Glutamatergic neuron (in vitro differentiated cells): Measurements from ENCODE around the gene JUNB. TPM values are rescaled to one million over a fixed set of nuclear protein-coding genes. Genes with fewer than 3 reads are reported as not detected.

Experiments used
- DNase-seq: peaks from one replicate; pipeline ENCODE4 v3.0.0; 2022
- H3K27ac Mint-ChIP-seq: one replicate; pipeline ENCODE4 v1.8.0; 2020; ENCODE audit warnings: mild to moderate bottlenecking, mixed read lengths, inconsistent platforms; ENCODE audit not compliant: unreplicated experiment
- H3K27me3 Mint-ChIP-seq: one replicate; pipeline ENCODE4 v1.8.0; 2020; ENCODE audit warnings: mild to moderate bottlenecking, moderate library complexity, mixed read lengths, inconsistent platforms; ENCODE audit not compliant: unreplicated experiment
- H3K36me3 Mint-ChIP-seq: one replicate; pipeline ENCODE4 v1.8.0; 2020; ENCODE audit warnings: mild to moderate bottlenecking, mixed read lengths, inconsistent platforms; ENCODE audit not compliant: unreplicated experiment
- H3K4me1 Mint-ChIP-seq: one replicate; pipeline ENCODE4 v1.8.0; 2020; ENCODE audit warnings: mild to moderate bottlenecking, low read depth, mixed read lengths, inconsistent platforms; ENCODE audit not compliant: unreplicated experiment
- H3K4me3 Mint-ChIP-seq: one replicate; pipeline ENCODE4 v1.8.0; 2020; ENCODE audit warnings: mild to moderate bottlenecking, mixed read lengths, inconsistent platforms; ENCODE audit not compliant: unreplicated experiment
- H3K9me3 Mint-ChIP-seq: one replicate; pipeline ENCODE4 v1.8.0; 2020; ENCODE audit warnings: mild to moderate bottlenecking, moderate library complexity, mixed read lengths, inconsistent platforms; ENCODE audit not compliant: unreplicated experiment
- CTCF ChIP-seq: fragments of 200-600 bp; sonication (generic); IDR thresholded peaks from one replicate; pipeline ENCODE4 v1.5.0; 2021; ENCODE audit not compliant: partially characterized antibody, unreplicated experiment
- total RNA-seq: library from RNA; stranded (reverse); fragmentation: NEBNext Ultra II Directional; extraction: Animal tissue kit (Norgen Biotek cat#: 25700); gene quantifications from one replicate; pipeline ENCODE4 v1.2.1, GENCODE V29; 2021; ENCODE audit not compliant: unreplicated experiment

JUNB gene
- total RNA-seq, 1 donor from 2014 or later: 24.9 TPM

DNA sequence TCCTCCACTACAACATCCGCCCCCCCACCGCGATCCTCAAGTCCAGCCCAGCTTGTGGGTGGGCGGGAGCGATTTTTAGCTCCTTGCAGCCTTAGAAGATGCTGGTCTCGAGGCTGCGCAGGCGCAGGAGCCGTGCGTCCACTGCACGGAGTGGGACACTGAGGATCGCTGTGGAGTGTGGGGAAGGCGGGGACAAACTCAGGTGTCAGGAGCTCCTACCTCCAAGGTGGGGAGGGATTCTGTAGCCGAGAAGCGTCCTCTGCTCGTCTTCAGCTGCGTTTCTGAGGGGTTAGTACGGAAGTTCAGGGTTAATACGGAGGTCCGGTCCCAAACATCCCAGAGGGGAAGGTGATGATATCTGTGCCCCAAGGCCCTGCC, 43.3 kb downstream of the JUNB start, which contains the start of gene RTBDN:
Gene RTBDN (minus strand): TSS at position 14 of the 378 bp plus-strand sequence. CDS start 4,600 bp downstream, outside the sequence.
- peaks cover 25% of the 10 kb centered on the region for H3K9me3 Mint-ChIP-seq
- H3K4me3 Mint-ChIP-seq: peak within 1 kb of the TSS; percentile 89
- peak within 1 kb of the TSS; percentile 79 for H3K27ac Mint-ChIP-seq
- DNase-seq: peak; percentile 48
- H3K27me3 Mint-ChIP-seq: peaks cover 34% of the 10 kb centered on the region
- no peak for TF ChIP-seq CTCF
- H3K36me3 Mint-ChIP-seq: peaks cover 6% of the 10 kb centered on the region
- H3K4me1 Mint-ChIP-seq: peaks cover 33% of the 10 kb centered on the region

DNA sequence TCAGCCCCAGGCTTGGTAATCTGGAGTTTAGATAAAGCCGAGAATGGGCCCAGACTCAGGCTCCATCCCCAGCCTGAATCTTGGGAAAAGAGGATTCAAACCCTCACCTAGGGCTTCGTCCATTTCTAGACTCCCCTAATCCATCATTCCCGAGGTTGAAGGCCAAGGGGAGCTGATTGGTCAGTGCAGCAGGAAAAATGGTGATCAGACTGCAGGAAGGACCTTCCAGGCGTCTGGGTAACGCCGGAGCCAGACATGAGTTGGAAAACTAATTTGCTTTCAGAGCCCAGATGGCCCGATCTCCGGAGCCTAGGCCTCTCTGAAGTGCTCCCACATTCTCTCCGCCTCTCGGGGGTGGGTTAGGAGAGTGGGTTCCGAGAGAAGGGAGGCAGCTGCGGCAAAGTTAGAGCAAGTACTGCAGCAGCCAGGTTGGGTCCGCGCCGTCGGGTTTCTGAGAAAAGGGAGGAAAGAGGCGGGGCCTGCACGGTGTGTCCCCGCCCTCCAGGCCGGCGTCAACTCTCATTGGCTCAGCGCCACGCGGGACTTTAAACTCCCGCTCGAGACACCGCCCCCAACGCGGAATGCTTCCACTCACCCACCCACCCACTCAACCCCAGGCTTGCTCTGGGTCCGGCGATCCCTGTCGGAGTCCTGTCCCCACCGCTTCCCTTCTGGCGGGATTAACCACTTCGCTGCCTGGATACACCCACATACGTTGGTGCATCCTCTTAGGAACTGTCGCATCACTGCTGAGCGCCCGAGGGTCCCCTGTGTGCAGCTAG, 43.9 kb downstream of the JUNB start:
- peak overlapping the region; percentile 89 for H3K4me3 Mint-ChIP-seq
- peaks cover 38% of the 10 kb centered on the region for H3K4me1 Mint-ChIP-seq
- peaks cover 25% of the 10 kb centered on the region for H3K9me3 Mint-ChIP-seq
- peak; percentile 77 for DNase-seq
- peaks cover 7% of the 10 kb centered on the region for H3K36me3 Mint-ChIP-seq
- peaks cover 35% of the 10 kb centered on the region for H3K27me3 Mint-ChIP-seq
- no peak overlapping the region for H3K27ac Mint-ChIP-seq
- no peak for TF ChIP-seq CTCF

DNA sequence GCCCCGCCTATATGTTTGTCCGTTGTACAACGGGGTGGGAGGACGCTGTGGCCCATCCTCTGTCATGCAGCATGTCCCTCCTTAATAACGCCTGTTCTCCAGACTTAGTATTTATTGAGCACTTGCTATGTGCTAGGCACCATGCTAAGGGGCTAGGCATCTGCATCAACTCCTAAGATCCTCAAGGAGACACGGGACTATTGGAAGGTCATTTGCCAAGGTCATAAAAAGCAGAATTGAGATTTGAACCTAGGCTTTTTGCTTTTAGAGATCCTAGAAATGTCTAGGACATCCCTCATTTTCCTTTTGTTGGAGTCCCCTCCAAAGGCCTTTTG, 45.2 kb downstream of the JUNB start:
- peak overlapping the region; percentile 79 for H3K4me3 Mint-ChIP-seq
- peaks cover 7% of the 10 kb centered on the region for H3K36me3 Mint-ChIP-seq
- H3K27me3 Mint-ChIP-seq: peaks cover 39% of the 10 kb centered on the region
- H3K4me1 Mint-ChIP-seq: peaks cover 40% of the 10 kb centered on the region
- no peak overlapping the region for H3K27ac Mint-ChIP-seq
- peaks cover 32% of the 10 kb centered on the region for H3K9me3 Mint-ChIP-seq
- no peak for DNase-seq
- TF ChIP-seq CTCF: no peak

DNA sequence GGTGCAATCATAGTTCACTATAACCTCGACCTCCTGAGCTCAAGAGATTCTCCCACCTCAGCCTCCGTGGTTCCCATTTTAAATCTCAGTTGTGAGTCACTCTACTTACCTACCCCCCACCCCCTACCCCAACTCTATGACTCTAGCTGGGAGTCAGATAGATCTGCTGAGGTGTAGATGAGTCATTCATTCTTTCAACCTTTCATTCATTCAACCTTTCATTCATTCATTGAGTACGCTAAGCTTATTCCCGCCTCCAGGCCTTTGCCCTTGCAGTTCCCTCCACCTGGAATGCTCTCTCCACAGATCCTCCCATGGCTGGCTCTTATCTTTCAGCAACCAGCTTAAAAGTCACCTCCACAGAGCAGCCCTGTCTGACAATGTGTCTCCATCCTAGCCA, 45.9 kb downstream of the JUNB start:
- H3K9me3 Mint-ChIP-seq: peaks cover 30% of the 10 kb centered on the region
- H3K4me3 Mint-ChIP-seq: peak overlapping the region; percentile 58
- H3K4me1 Mint-ChIP-seq: peaks cover 40% of the 10 kb centered on the region
- no peak for DNase-seq
- H3K36me3 Mint-ChIP-seq: peaks cover 12% of the 10 kb centered on the region
- no peak for TF ChIP-seq CTCF
- H3K27me3 Mint-ChIP-seq: peaks cover 36% of the 10 kb centered on the region
- peak overlapping the region; percentile 24 for H3K27ac Mint-ChIP-seq

DNA sequence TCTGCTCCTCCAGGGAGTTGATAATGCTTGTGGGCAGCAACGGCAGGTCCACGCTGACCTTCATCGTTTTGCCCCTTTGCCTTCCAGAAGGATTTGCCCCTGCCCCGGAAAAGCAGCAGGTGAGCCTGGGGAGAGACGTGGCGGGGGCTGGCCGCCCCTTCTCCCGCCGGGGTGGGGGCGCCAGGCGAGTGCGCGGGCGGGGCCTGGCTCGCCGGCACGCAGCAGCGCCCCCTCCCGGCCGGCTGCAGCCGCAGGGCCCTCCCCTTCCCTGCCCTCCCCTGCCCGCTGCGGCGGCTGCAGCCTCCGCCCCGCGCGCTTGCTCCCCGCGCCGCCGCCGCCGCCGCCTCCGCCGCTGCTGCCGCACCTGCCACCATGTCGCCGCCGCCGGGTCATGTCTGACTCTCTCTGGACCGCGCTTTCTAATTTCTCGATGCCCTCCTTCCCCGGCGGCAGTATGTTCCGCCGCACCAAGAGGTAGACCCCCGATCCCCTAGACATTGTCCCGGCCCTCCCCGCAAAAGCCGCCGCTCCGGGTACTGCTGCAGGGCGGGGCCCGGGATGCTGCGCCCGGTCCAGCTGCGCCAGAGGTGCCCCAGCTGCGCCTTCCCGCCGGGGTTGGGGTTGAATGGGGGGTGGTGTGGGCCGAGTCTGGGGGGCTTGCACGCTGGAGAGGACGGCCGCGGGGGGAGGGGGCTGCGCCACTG, 47.0 kb downstream of the JUNB start, which contains the start of gene MAST1:
Gene MAST1 (plus strand): TSS at position 334 of the 704 bp plus-strand sequence. CDS start 58 bp downstream, at position 392.
- Mint-ChIP-seq H3K27ac (peak within 1 kb of the TSS; percentile 98), H3K9me3 (peaks cover 26% of the 10 kb centered on the region), H3K4me1 (peaks cover 40% of the 10 kb centered on the region), H3K27me3 (peaks cover 33% of the 10 kb centered on the region), H3K36me3 (peaks cover 12% of the 10 kb centered on the region), H3K4me3 (peak within 1 kb of the TSS; percentile 95)
- peak; percentile 59 for TF ChIP-seq CTCF
- DNase-seq: peak; percentile 84
